ENCODE measurements around the gene AGO4.

- TF ChIP-seq, protein P1, sequence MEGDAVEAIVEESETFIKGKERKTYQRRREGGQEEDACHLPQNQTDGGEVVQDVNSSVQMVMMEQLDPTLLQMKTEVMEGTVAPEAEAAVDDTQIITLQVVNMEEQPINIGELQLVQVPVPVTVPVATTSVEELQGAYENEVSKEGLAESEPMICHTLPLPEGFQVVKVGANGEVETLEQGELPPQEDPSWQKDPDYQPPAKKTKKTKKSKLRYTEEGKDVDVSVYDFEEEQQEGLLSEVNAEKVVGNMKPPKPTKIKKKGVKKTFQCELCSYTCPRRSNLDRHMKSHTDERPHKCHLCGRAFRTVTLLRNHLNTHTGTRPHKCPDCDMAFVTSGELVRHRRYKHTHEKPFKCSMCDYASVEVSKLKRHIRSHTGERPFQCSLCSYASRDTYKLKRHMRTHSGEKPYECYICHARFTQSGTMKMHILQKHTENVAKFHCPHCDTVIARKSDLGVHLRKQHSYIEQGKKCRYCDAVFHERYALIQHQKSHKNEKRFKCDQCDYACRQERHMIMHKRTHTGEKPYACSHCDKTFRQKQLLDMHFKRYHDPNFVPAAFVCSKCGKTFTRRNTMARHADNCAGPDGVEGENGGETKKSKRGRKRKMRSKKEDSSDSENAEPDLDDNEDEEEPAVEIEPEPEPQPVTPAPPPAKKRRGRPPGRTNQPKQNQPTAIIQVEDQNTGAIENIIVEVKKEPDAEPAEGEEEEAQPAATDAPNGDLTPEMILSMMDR (IDR thresholded peaks at IDR 0.05; ENCODE audit: low read depth, low read length, missing input control) = no peak
- no peak for TF ChIP-seq HNF4G (IDR thresholded peaks at IDR 0.05)
These were observed 63.0 kb downstream of the AGO4 start for GRCh38 chr1:35870651-35871309.
